H9 (cell line): Measurements from ENCODE around the gene DEAF1. TPM values are rescaled to one million over a fixed set of nuclear protein-coding genes. Genes with fewer than 3 reads are reported as not detected.

Experiments used
- DNase-seq: peaks from one replicate; pipeline ENCODE4 v3.0.0-alpha.2; 2017
- H2AFZ ChIP-seq: one replicate; pipeline ENCODE4 v1.6.1; 2013; ENCODE audit warnings: mild to moderate bottlenecking, low read length, control low read depth, moderate library complexity
- H2AK5ac ChIP-seq: 2 replicates; pipeline ENCODE4 v1.6.1; 2013; ENCODE audit warnings: low read length, control low read depth, mixed read lengths; ENCODE audit not compliant: insufficient read length
- H2BK120ac ChIP-seq: one replicate; pipeline ENCODE4 v1.6.1; 2013; ENCODE audit warnings: low read depth, mild to moderate bottlenecking, low read length, control low read depth, inconsistent platforms; ENCODE audit not compliant: poor library complexity, severe bottlenecking
- H2BK12ac ChIP-seq: 2 replicates; pipeline ENCODE4 v1.6.1; 2013; ENCODE audit warnings: low read length, control low read depth, mixed read lengths, low read depth; ENCODE audit not compliant: insufficient read length
- H2BK15ac ChIP-seq: 2 replicates; pipeline ENCODE4 v1.6.1; 2013; ENCODE audit warnings: low read depth, low read length, control low read depth
- H2BK20ac ChIP-seq: one replicate; pipeline ENCODE4 v1.6.1; 2013; ENCODE audit warnings: low read depth, mild to moderate bottlenecking, low read length, control low read depth, inconsistent platforms; ENCODE audit not compliant: poor library complexity, severe bottlenecking
- H2BK5ac ChIP-seq: 2 replicates; pipeline ENCODE4 v1.6.1; 2013; ENCODE audit warnings: low read length, control low read depth, mixed read lengths; ENCODE audit not compliant: insufficient read length
- H3K14ac ChIP-seq: 2 replicates; pipeline ENCODE4 v1.6.1; 2013; ENCODE audit warnings: low read length, control low read depth; ENCODE audit not compliant: insufficient read depth
- H3K18ac ChIP-seq: 2 replicates; pipeline ENCODE4 v1.6.1; 2013; ENCODE audit warnings: low read depth, mild to moderate bottlenecking, mixed read lengths, low read length, control low read depth; ENCODE audit not compliant: insufficient read length
- H3K23ac ChIP-seq: 2 replicates; pipeline ENCODE4 v1.6.1; 2013; ENCODE audit warnings: low read length, control low read depth, mixed read lengths, low read depth; ENCODE audit not compliant: insufficient read length
- H3K23me2 ChIP-seq: 2 replicates; pipeline ENCODE4 v1.6.1; 2013; ENCODE audit warnings: low read depth, mild to moderate bottlenecking, mixed read lengths, low read length, control low read depth; ENCODE audit not compliant: insufficient read length, poor library complexity, severe bottlenecking
- H3K27ac ChIP-seq: 2 replicates; pipeline ENCODE4 v1.5.1; 2013; ENCODE audit warnings: low read length, control low read depth, mixed read lengths, low read depth; ENCODE audit not compliant: insufficient read length
- H3K27me3 ChIP-seq: 2 replicates; pipeline ENCODE4 v1.6.1; 2013; ENCODE audit warnings: low read length, control low read depth, inconsistent platforms; ENCODE audit not compliant: insufficient read depth
- H3K4ac ChIP-seq: 2 replicates; pipeline ENCODE4 v1.6.1; 2013; ENCODE audit warnings: low read depth, mild to moderate bottlenecking, control low read depth, inconsistent platforms, low read length, moderate library complexity
- H3K4me1 ChIP-seq: 2 replicates; pipeline ENCODE4 v1.6.1; 2013; ENCODE audit warnings: low read length, control low read depth, inconsistent platforms; ENCODE audit not compliant: insufficient read depth
- H3K4me2 ChIP-seq: 2 replicates; pipeline ENCODE4 v1.6.1; 2013; ENCODE audit warnings: low read length, control low read depth, mixed read lengths; ENCODE audit not compliant: insufficient read length, insufficient read depth
- H3K56ac ChIP-seq: 2 replicates; pipeline ENCODE4 v1.6.1; 2013; ENCODE audit warnings: low read depth, mild to moderate bottlenecking, mixed read lengths, low read length, control low read depth; ENCODE audit not compliant: insufficient read length
- H3K79me1 ChIP-seq: 2 replicates; pipeline ENCODE4 v1.6.1; 2013; ENCODE audit warnings: low read depth, mild to moderate bottlenecking, moderate library complexity, low read length, control low read depth, inconsistent platforms; ENCODE audit not compliant: insufficient read depth, poor library complexity, severe bottlenecking
- H3K79me2 ChIP-seq: 2 replicates; pipeline ENCODE4 v1.6.1; 2013; ENCODE audit warnings: low read length, control low read depth, inconsistent platforms; ENCODE audit not compliant: insufficient read depth
- H3K9ac ChIP-seq: 2 replicates; pipeline ENCODE4 v1.6.1; 2013; ENCODE audit warnings: low read length, control low read depth, mixed read lengths; ENCODE audit not compliant: insufficient read length; ENCODE audit errors: extremely low read depth
- H3K9me3 ChIP-seq: one replicate; pipeline ENCODE4 v1.6.1; 2013; ENCODE audit warnings: low read depth, low read length, inconsistent platforms; ENCODE audit not compliant: control insufficient read depth
- H3T11ph ChIP-seq: one replicate; pipeline ENCODE4 v1.6.1; 2013; ENCODE audit warnings: mild to moderate bottlenecking, low read length, control low read depth, inconsistent platforms
- H4K20me1 ChIP-seq: one replicate; pipeline ENCODE4 v1.6.1; 2013; ENCODE audit not compliant: control insufficient read depth, insufficient read length, insufficient read depth
- H4K5ac ChIP-seq: 2 replicates; pipeline ENCODE4 v1.6.1; 2013; ENCODE audit warnings: low read depth, mild to moderate bottlenecking, mixed read lengths, low read length, control low read depth; ENCODE audit not compliant: insufficient read length
- H4K8ac ChIP-seq: replicated peaks from 2 replicates; pipeline ENCODE4 v1.6.1; 2013; ENCODE audit warnings: low read length, control low read depth, mixed read lengths, low read depth; ENCODE audit not compliant: insufficient read length
- H4K91ac ChIP-seq: 2 replicates; pipeline ENCODE4 v1.6.1; 2013; ENCODE audit warnings: low read depth, mild to moderate bottlenecking, moderate library complexity, mixed read lengths, low read length, control low read depth; ENCODE audit not compliant: insufficient read length
- H3K27ac Mint-ChIP-seq, 3 experiments: 2 replicates in 2 of 3; 3 replicates in 1 of 3; pipeline ENCODE4 v1.8.0; 2020 to 2021; ENCODE audit warnings: mixed read lengths in 3 of 3, mild to moderate bottlenecking in 1 of 3, moderate library complexity in 1 of 3
- H3K27me3 Mint-ChIP-seq: 2 replicates; pipeline ENCODE4 v1.8.0; 2021; ENCODE audit warnings: low read depth, mild to moderate bottlenecking, moderate library complexity, mixed read lengths
- H3K36me3 Mint-ChIP-seq, 3 experiments: 2 replicates in 2 of 3; 3 replicates in 1 of 3; pipeline ENCODE4 v1.8.0; 2020 to 2021; ENCODE audit warnings: low read depth in 3 of 3, mixed read lengths in 3 of 3; ENCODE audit not compliant: insufficient read depth in 1 of 3
- H3K4me1 Mint-ChIP-seq, 2 experiments: 2 replicates each; pipeline ENCODE4 v1.8.0; 2020; ENCODE audit warnings: mixed read lengths in 2 of 2
- H3K4me3 Mint-ChIP-seq, 2 experiments: 2 replicates in 1 of 2; 3 replicates in 1 of 2; pipeline ENCODE4 v1.8.0; 2020 to 2021; ENCODE audit warnings: mild to moderate bottlenecking in 2 of 2, mixed read lengths in 2 of 2, moderate library complexity in 1 of 2
- H3K9me3 Mint-ChIP-seq, 2 experiments: 2 replicates in 1 of 2; 3 replicates in 1 of 2; pipeline ENCODE4 v1.8.0; 2020; ENCODE audit warnings: mild to moderate bottlenecking in 2 of 2, mixed read lengths in 2 of 2, moderate library complexity in 1 of 2
- CTCF ChIP-seq: fragments of 200-600 bp; sonication (generic); conservative IDR thresholded peaks from 3 replicates; pipeline ENCODE4 v1.8.0; 2021; ENCODE audit warnings: antibody characterized with exemption, mild to moderate bottlenecking
- WGBS: extraction: QIAGEN DNeasy Blood & Tissue Kit; methylation state at CpG from one replicate; pipeline ENCODE4 v1.1.7; 2013; ENCODE audit warnings: missing lambda C conversion rate, low lambda C conversion rate, mixed read lengths; ENCODE audit not compliant: insufficient read length; ENCODE audit errors: extremely low coverage; 5-methylcytosine and 5-hydroxymethylcytosine counted together
- total RNA-seq: library from RNA; stranded (reverse); gene quantifications from 2 replicates; pipeline ENCODE4 v1.2.1, GENCODE V29; 2021

DEAF1 gene
- total RNA-seq, 1 experiment from 2014 or later = 67.3 TPM

GRCh38 chr11:613369-613968, 81.6 kb downstream of the DEAF1 start:
- no peak overlapping the region for H2BK5ac ChIP-seq
- no peak overlapping the region for H4K91ac ChIP-seq
- no peak overlapping the region for H2BK120ac ChIP-seq
- peak overlapping the region in 1 of 3 experiments; percentile 85; a peak in 1 of 7 replicates for H3K27ac Mint-ChIP-seq
- H4K20me1 ChIP-seq = no peaks in the 10 kb centered on the region
- H3K4ac ChIP-seq = no peak overlapping the region
- no peak overlapping the region for H3K4me3 Mint-ChIP-seq
- no peaks in the 10 kb centered on the region for H3K9me3 Mint-ChIP-seq
- peaks cover 7 to 34% (median 31%) of the 10 kb centered on the region in 3 experiments; a peak in 6 of 7 replicates for H3K36me3 Mint-ChIP-seq
- H3K23me2 ChIP-seq = peaks cover 4% of the 10 kb centered on the region
- H2BK15ac ChIP-seq = no peak overlapping the region
- no peak overlapping the region for H4K5ac ChIP-seq
- no peaks in the 10 kb centered on the region for H3K4me1 ChIP-seq
- no peak overlapping the region for H3T11ph ChIP-seq
- H3K4me1 Mint-ChIP-seq = peaks cover 4 to 6% of the 10 kb centered on the region in 2 experiments; a peak in 3 of 4 replicates
- peak; percentile 90 for DNase-seq
- no peak overlapping the region for H2AK5ac ChIP-seq
- H2AFZ ChIP-seq = no peak overlapping the region
- no peaks in the 10 kb centered on the region for H3K9me3 ChIP-seq
- TF ChIP-seq CTCF = no peak
- H4K8ac ChIP-seq = no peak overlapping the region
- no peak overlapping the region for H3K27ac ChIP-seq
- no peak overlapping the region for H2BK20ac ChIP-seq
- no peaks in the 10 kb centered on the region for H3K79me2 ChIP-seq
- no peaks in the 10 kb centered on the region for H3K27me3 Mint-ChIP-seq
- WGBS = no CpG with 5 or more reads among the region's 36 CpGs
- no peak overlapping the region for H2BK12ac ChIP-seq
- H3K23ac ChIP-seq = no peak overlapping the region
- no peak overlapping the region for H3K9ac ChIP-seq
- no peak overlapping the region for H3K4me2 ChIP-seq
- H3K14ac ChIP-seq = no peak overlapping the region
- no peak overlapping the region for H3K56ac ChIP-seq
- no peak overlapping the region for H3K18ac ChIP-seq
- no peaks in the 10 kb centered on the region for H3K27me3 ChIP-seq
- no peaks in the 10 kb centered on the region for H3K79me1 ChIP-seq
